HepG2 (cell line): ENCODE results near the gene GOLGA3. TPM values are rescaled to one million over a fixed set of nuclear protein-coding genes. Genes with fewer than 3 reads are reported as not detected.

Experiments
- ATAC-seq: fragments of 200-7000 bp; cut with Tn5 transposase; 3 replicates; pipeline ENCODE4 v1.9.1; 2020; ENCODE audit warnings: mild to moderate bottlenecking, moderate library complexity
- BruUV-seq: library from RNA; stranded (reverse); fragments of 400-500 nt; replicated peaks from 2 replicates; lab custom pipeline; 2021; lab: Mats Ljungman, UMichigan
- CTCF ChIA-PET: fragments of 300-600 bp; formaldehyde crosslinking; extraction: SDS; loops from one replicate; lab custom pipeline; 2021; ENCODE audit warnings: low total read pairs, inconsistent platforms, low intra/inter-chr PET ratio; lab: Yijun Ruan, JAX
- POLR2A ChIA-PET: fragments of 350-600 bp; sonication (Branson Sonifier 250); formaldehyde crosslinking; loops from one replicate; lab custom pipeline; 2020; ENCODE audit warnings: antibody characterized with exemption, inconsistent platforms; lab: Yijun Ruan, JAX
- DNase-seq: peaks from one replicate; pipeline ENCODE4 v3.0.0-alpha.2; 2015; ENCODE audit warnings: low spot score
- FAIRE-seq: peaks from 3 replicates; lab custom pipeline; 2011; peaks lifted over from hg19 to GRCh38; lab: Jason Lieb, UNC
- H2AFZ ChIP-seq: one replicate; pipeline ENCODE4 v1.6.1; 2011; ENCODE audit warnings: low read length, inconsistent platforms
- H3K27ac ChIP-seq: fragments of 300-600 bp; 3 replicates; pipeline ENCODE4 v1.8.0; 2011; ENCODE audit warnings: mixed run types, mild to moderate bottlenecking, mixed read lengths, low read length, inconsistent platforms; ENCODE audit not compliant: insufficient read depth; ENCODE audit errors: extremely low read length
- H3K27me3 ChIP-seq, 2 experiments: fragments of 200-600 bp in 1 of 2; 2 replicates in 1 of 2; 3 replicates in 1 of 2; pipeline versions ENCODE4 v1.6.0 to v1.8.0; 2011; ENCODE audit warnings: low read length in 2 of 2, mild to moderate bottlenecking in 2 of 2, moderate library complexity in 2 of 2, inconsistent platforms in 1 of 2; ENCODE audit not compliant: insufficient read depth in 2 of 2, control insufficient read depth in 1 of 2
- H3K36me3 ChIP-seq, 2 experiments: fragments of 200-600 bp in 1 of 2; replicated peaks in 1 of 2; 2 replicates in 1 of 2; 3 replicates in 1 of 2; pipeline versions ENCODE4 v1.5.1 to v1.8.0; 2011; ENCODE audit warnings: low read length in 2 of 2, inconsistent platforms in 1 of 2; ENCODE audit not compliant: insufficient read depth in 2 of 2, control insufficient read depth in 1 of 2
- H3K4me1 ChIP-seq: 2 replicates; pipeline ENCODE4 v1.5.1; 2012; ENCODE audit warnings: low read length, inconsistent platforms; ENCODE audit not compliant: insufficient read depth
- H3K4me2 ChIP-seq: 2 replicates; pipeline ENCODE4 v1.6.0; 2011; ENCODE audit warnings: low read depth, low read length, inconsistent platforms
- H3K4me3 ChIP-seq, 3 experiments: fragments of 200-600 bp in 1 of 3; sonication (generic), shearing (Covaris generic) in 1 of 3; replicated peaks in 1 of 3; 2 replicates each; pipeline ENCODE4 v1.5.1; 2011 to 2016; ENCODE audit warnings: low read length in 3 of 3, inconsistent platforms in 2 of 3, low read depth in 2 of 3, mild to moderate bottlenecking in 2 of 3, control low read depth in 1 of 3, mixed read lengths in 1 of 3; ENCODE audit not compliant: insufficient read depth in 1 of 3
- H3K79me2 ChIP-seq: one replicate; pipeline ENCODE4 v1.6.1; 2011; ENCODE audit warnings: low read length, inconsistent platforms; ENCODE audit not compliant: insufficient read depth
- H3K9ac ChIP-seq: 2 replicates; pipeline ENCODE4 v1.6.0; 2011; ENCODE audit warnings: mild to moderate bottlenecking, low read depth, low read length, inconsistent platforms; ENCODE audit not compliant: insufficient read depth
- H3K9me3 ChIP-seq: 2 replicates; pipeline ENCODE4 v1.5.1; 2012; ENCODE audit warnings: mild to moderate bottlenecking, low read length
- H4K20me1 ChIP-seq: 2 replicates; pipeline ENCODE4 v1.6.0; 2011; ENCODE audit warnings: inconsistent platforms, mild to moderate bottlenecking, low read length, moderate library complexity; ENCODE audit not compliant: insufficient read depth
- DR1 ChIP-seq: sonication (generic); formaldehyde crosslinking; IDR thresholded peaks from 2 replicates; pipeline ENCODE4 v1.8.0; 2021; ENCODE audit warnings: mild to moderate bottlenecking, missing genetic modification reagents, inconsistent platforms
- GZF1 ChIP-seq: sonication (generic); formaldehyde crosslinking; IDR thresholded peaks from 2 replicates; pipeline ENCODE4 v1.5.1; 2020; ENCODE audit warnings: mild to moderate bottlenecking, missing genetic modification reagents
- JUND ChIP-seq: sonication (generic); formaldehyde crosslinking; IDR thresholded peaks from 2 replicates; pipeline ENCODE4 v1.8.0; 2022; ENCODE audit warnings: mild to moderate bottlenecking, missing genetic modification reagents
- KDM2A ChIP-seq: sonication (generic); formaldehyde crosslinking; IDR thresholded peaks from 2 replicates; pipeline ENCODE4 v1.4.0; 2020; ENCODE audit warnings: low read depth, missing genetic modification reagents, borderline replicate concordance
- KLF15 ChIP-seq: sonication (generic); formaldehyde crosslinking; IDR thresholded peaks from 2 replicates; pipeline ENCODE4 v1.8.1; 2023; ENCODE audit warnings: borderline replicate concordance, mild to moderate bottlenecking, inconsistent platforms, missing genetic modification reagents, mixed read lengths
- NCOA1 ChIP-seq: sonication (generic); formaldehyde crosslinking; IDR thresholded peaks from 2 replicates; pipeline ENCODE4 v1.9.0; 2021; ENCODE audit warnings: missing genetic modification reagents
- NRL ChIP-seq: sonication (generic); formaldehyde crosslinking; IDR thresholded peaks from 2 replicates; pipeline ENCODE4 v1.5.0; 2020; ENCODE audit warnings: missing genetic modification reagents, mild to moderate bottlenecking, moderate library complexity, borderline replicate concordance
- ONECUT2 ChIP-seq: sonication (generic); formaldehyde crosslinking; IDR thresholded peaks from 2 replicates; pipeline ENCODE4 v1.4.0; 2020; ENCODE audit warnings: missing genetic modification reagents
- TMF1 ChIP-seq: sonication (generic); formaldehyde crosslinking; IDR thresholded peaks from 2 replicates; pipeline ENCODE4 v1.8.1; 2022; ENCODE audit warnings: low read depth, missing genetic modification reagents
- ZFP90 ChIP-seq: sonication (generic); formaldehyde crosslinking; IDR thresholded peaks from 2 replicates; pipeline ENCODE4 v1.8.0; 2022; ENCODE audit warnings: missing genetic modification reagents, mild to moderate bottlenecking, inconsistent platforms, borderline replicate concordance
- ZFX ChIP-seq: sonication (generic); formaldehyde crosslinking; IDR thresholded peaks from 2 replicates; pipeline ENCODE4 v1.4.0; 2020; ENCODE audit warnings: mild to moderate bottlenecking, low read depth, missing genetic modification reagents, moderate library complexity
- ZHX1 ChIP-seq: sonication (generic); formaldehyde crosslinking; IDR thresholded peaks from 2 replicates; pipeline ENCODE4 v1.8.1; 2022; ENCODE audit warnings: low read depth, mild to moderate bottlenecking, missing genetic modification reagents
- ZNF264 ChIP-seq: sonication (generic); formaldehyde crosslinking; IDR thresholded peaks from 2 replicates; pipeline ENCODE4 v1.4.0; 2020; ENCODE audit warnings: missing genetic modification reagents
- ZNF350 ChIP-seq: sonication (generic); formaldehyde crosslinking; IDR thresholded peaks from 2 replicates; pipeline ENCODE4 v1.4.0; 2020; ENCODE audit warnings: mild to moderate bottlenecking, low read depth, missing genetic modification reagents, borderline replicate concordance
- ZNF644 ChIP-seq: IDR thresholded peaks from 2 replicates; pipeline ENCODE4 v1.6.1; 2016; ENCODE audit warnings: low read depth
- ZNF674 ChIP-seq: sonication (generic); formaldehyde crosslinking; IDR thresholded peaks from 2 replicates; pipeline ENCODE4 v1.5.0; 2020; ENCODE audit warnings: low read depth, mild to moderate bottlenecking, missing genetic modification reagents
- WGBS: methylation state at CpG from one replicate; pipeline ENCODE4 v1.1.6; 2017; ENCODE audit warnings: low lambda C conversion rate; 5-methylcytosine and 5-hydroxymethylcytosine counted together
- in situ Hi-C: cut with HindIII; loops from 2 replicates; pipeline ENCODE4 v1.10.0; 2017; ENCODE audit warnings: low pct_unique_long_range_greater_than_20kb; ENCODE audit not compliant: extremely low pct_ligation_motif_present
- intact Hi-C: fragments of 100-400 bp; cut with micrococcal nuclease; formaldehyde crosslinking; loops from one replicate; pipeline ENCODE4 v1.10.0; 2022; ENCODE audit not compliant: unreplicated experiment
- polyA plus RNA-seq, 8 experiments: library from polyadenylated mRNA; depleted of rRNA in 3 of 8; stranded (reverse) in 7 of 8; unstranded in 1 of 8; fragments of >200 nt; fragmentation: Illumina TruSeq in 4 of 8; extraction: Trizol in 4 of 8; gene quantifications; 2 replicates each; pipeline versions ENCODE4 v1.2.1 to v1.2.3, GENCODE V29; 2011 to 2016; ENCODE audit warnings: low read depth in 4 of 8, missing spikeins in 1 of 8, mixed read lengths in 1 of 8; ENCODE audit not compliant: insufficient read depth in 1 of 8
- total RNA-seq, 5 experiments: library from RNA; depleted of rRNA; stranded (reverse); fragments of >200 nt; fragmentation: Illumina TruSeq; extraction: Trizol; gene quantifications; 2 replicates each; pipeline ENCODE4 v1.2.3, GENCODE V29; 2016; ENCODE audit warnings: low read depth in 1 of 5
- TF ChIP-seq, protein P1 (sequence below): sonication (generic); formaldehyde crosslinking; IDR thresholded peaks from 2 replicates; pipeline ENCODE4 v1.5.1; 2020; ENCODE audit warnings: missing genetic modification reagents, mild to moderate bottlenecking, borderline replicate concordance
- TF ChIP-seq, protein P2 (sequence below): sonication (generic); formaldehyde crosslinking; IDR thresholded peaks from 2 replicates; pipeline ENCODE4 v1.8.1; 2023; ENCODE audit warnings: mild to moderate bottlenecking, missing genetic modification reagents

GOLGA3 gene
- total and polyA plus RNA-seq, 2 of the 13 experiments (the other 11 are each of a cell fraction or from before 2014, with no cell fraction given), result 22.0 to 43.0 TPM

- TF ChIP-seq ONECUT2 (CRISPR knock-in tag), result no peak
- no peak for TF ChIP-seq ZNF644
- no peak for TF ChIP-seq ZNF350 (CRISPR knock-in tag)
- TF ChIP-seq NCOA1, result no peak
- TF ChIP-seq ZHX1 (CRISPR knock-in tag), result no peak
- no peak for TF ChIP-seq ZFP90 (CRISPR knock-in tag)
- no peak for TF ChIP-seq ZNF264 (CRISPR knock-in tag)
- TF ChIP-seq GZF1 (CRISPR knock-in tag), result no peak
- no peak for TF ChIP-seq KLF15 (CRISPR knock-in tag)
- TF ChIP-seq KDM2A (CRISPR knock-in tag), result no peak
- TF ChIP-seq DR1 (CRISPR knock-in tag), result no peak
Measured at GRCh38 chr12:132765361-132765760, 63.3 kb downstream of the GOLGA3 start (continued).

DNA sequence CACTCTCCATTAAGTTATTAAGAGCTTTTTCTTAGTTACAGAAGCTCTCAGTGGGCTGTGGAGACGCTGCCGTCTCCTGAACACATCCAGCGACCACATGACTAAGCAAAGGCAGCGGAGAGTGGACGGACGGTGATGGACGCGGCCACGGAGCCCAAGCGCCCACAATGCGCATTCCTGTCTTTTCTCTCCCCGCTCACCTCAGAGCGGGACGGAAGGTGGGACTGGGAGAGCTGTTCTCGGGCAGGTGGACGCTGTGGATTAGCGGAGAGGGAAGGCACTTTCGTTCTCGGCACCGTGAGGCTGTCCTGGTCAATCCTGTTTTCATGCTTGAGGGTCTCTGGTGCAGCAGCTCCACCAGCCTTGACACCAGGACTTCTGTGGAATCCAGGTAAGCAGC lies 64.4 kb downstream of the GOLGA3 start:
- no peak for ATAC-seq
- no TSS peak for BruUV-seq
- TF ChIP-seq, protein P1, sequence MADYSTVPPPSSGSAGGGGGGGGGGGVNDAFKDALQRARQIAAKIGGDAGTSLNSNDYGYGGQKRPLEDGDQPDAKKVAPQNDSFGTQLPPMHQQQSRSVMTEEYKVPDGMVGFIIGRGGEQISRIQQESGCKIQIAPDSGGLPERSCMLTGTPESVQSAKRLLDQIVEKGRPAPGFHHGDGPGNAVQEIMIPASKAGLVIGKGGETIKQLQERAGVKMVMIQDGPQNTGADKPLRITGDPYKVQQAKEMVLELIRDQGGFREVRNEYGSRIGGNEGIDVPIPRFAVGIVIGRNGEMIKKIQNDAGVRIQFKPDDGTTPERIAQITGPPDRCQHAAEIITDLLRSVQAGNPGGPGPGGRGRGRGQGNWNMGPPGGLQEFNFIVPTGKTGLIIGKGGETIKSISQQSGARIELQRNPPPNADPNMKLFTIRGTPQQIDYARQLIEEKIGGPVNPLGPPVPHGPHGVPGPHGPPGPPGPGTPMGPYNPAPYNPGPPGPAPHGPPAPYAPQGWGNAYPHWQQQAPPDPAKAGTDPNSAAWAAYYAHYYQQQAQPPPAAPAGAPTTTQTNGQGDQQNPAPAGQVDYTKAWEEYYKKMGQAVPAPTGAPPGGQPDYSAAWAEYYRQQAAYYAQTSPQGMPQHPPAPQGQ, result no peak
- no peak for TF ChIP-seq ZFX (CRISPR knock-in tag)
- TF ChIP-seq, protein P2, sequence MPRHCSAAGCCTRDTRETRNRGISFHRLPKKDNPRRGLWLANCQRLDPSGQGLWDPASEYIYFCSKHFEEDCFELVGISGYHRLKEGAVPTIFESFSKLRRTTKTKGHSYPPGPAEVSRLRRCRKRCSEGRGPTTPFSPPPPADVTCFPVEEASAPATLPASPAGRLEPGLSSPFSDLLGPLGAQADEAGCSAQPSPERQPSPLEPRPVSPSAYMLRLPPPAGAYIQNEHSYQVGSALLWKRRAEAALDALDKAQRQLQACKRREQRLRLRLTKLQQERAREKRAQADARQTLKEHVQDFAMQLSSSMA (CRISPR knock-in tag), result no peak
- no peak for TF ChIP-seq JUND (CRISPR knock-in tag)
- TF ChIP-seq NRL (CRISPR knock-in tag), result no peak
- no peak for TF ChIP-seq ZNF350 (CRISPR knock-in tag)
- TF ChIP-seq ZNF674 (CRISPR knock-in tag), result no peak
- no peak for TF ChIP-seq TMF1 (CRISPR knock-in tag)

More for the DNA sequence above, 64.4 kb downstream of the GOLGA3 start:
- no peak for FAIRE-seq
- no peak overlapping the region for H3K27ac ChIP-seq
- H2AFZ ChIP-seq, result no peak overlapping the region
- no peaks in the 10 kb centered on the region for H3K9me3 ChIP-seq
- 92% methylated on average over 20 of the region's 20 CpGs for WGBS
- ChIA-PET CTCF (no interaction called here), POLR2A (no interaction called here)
- no peak for DNase-seq
- no peaks in the 10 kb centered on the region for H3K36me3 ChIP-seq
- peaks cover 15% of the 10 kb centered on the region for H4K20me1 ChIP-seq
- H3K4me2 ChIP-seq, result no peak overlapping the region
- peaks cover 19% of the 10 kb centered on the region for H3K79me2 ChIP-seq
- intact Hi-C loops (no loop called here), in situ Hi-C loops (no loop called here)
- no peaks in the 10 kb centered on the region; a peak in 1 of 5 replicates for H3K27me3 ChIP-seq
- H3K4me1 ChIP-seq, result peaks cover 17% of the 10 kb centered on the region
- H3K9ac ChIP-seq, result no peak overlapping the region
- H3K4me3 ChIP-seq, result no peak overlapping the region
